Medulla oblongata (tissue), 1 donor: ENCODE measurements around the gene ARHGEF12.

Experiments used
- DNase-seq: peaks from one replicate; pipeline ENCODE4 v3.0.0-alpha.2; 2015; ENCODE audit errors: extremely low spot score

ARHGEF12 gene

GRCh38 chr11:120536091-120536796 is 200.0 kb downstream of the ARHGEF12 start:
- no peak for DNase-seq

- no peak for DNase-seq
Measured at GRCh38 chr11:120536797-120537169, 200.6 kb downstream of the ARHGEF12 start.

- DNase-seq, result no peak
Measured at GRCh38 chr11:120537996-120538395, 201.8 kb downstream of the ARHGEF12 start.

GRCh38 chr11:120538707-120539106 is 202.5 kb downstream of the ARHGEF12 start:
- no peak for DNase-seq
